Measurements from ENCODE around the gene RBPJL.

Gene RBPJL

DNA sequence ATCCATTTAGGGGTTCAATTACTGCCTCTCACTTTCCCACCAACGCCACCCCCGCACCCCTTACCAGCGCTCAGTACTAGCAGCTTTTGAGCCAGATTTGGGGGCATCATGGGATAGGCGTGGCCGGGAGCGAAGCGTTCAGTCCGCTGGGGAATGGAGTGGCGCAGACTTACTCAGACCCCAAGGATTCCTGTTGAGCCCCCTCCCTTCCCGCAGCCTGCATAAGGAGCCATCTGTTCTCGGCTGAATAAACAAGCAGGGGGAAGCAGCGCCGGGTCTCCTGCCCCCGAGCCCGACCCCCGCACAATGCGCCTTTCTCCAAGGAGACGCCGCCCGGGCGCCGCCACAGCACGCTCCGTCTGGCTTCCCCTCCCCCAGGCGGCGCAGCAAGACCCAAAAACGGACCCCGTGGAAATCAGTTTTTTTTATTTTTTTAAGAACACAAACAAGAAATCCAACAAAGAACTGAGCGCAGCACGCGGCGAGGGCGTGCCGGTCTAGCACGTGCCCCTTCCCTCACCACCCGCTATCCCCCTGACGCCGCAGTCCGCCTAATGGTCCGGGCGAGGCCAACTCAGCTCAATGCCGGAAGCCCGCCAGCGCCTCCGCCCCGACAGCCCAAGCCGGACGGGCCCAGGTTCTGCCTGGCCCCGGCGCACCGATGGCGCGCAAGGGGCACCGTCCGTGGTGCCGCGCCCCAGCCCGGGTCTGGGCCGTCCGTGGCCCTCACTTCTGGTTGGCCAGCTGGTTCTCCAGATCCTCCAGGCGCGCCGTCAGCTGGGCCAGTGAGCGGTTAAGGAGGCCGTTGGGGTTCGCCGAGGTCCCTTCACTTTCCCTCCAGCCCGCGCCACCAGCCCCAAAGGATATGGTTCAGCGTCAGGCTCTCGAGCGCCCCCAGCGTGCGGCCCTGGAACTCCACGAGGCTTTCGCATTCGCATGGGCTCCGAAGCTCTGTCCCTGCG lies 13.3 kb upstream of the RBPJL start:
- peak; percentile 68 for DNase-seq

DNA sequence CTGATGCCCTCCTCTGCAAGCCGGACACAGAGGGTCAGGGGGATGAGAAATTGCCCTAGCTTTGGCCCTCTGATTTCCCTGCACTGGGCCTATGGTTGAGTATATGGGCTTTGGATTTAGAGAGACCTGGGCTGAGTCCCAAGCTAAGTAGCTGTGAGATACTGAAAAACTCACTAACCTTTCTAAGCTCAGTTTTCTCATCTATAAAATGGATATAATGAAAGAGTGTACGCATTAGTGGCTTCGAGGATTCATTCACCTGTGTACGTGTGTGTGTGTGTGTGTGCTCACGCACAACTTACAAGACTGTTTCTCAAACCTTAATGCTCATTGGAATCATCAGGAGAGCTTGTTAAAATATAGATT lies 12.7 kb upstream of the RBPJL start:
- DNase-seq = no peak

DNA sequence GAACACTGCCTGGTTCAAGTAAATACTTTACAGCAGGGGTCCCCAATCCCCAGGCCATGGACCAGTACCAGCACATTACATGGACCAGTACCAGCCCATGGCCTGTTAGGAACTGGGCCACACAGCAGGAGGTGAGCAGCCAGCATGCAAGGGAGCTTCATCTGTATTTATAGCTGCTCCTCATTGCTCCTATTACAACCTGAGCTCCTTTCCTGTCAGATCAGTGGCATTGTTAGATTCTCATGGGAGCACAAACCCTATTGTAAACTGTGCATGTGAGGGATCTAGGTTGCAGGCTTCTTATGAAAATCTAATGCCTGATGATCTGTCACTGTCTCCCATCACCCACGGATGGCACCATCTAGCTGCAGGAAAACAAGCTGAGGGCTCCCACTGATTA lies 12.0 kb upstream of the RBPJL start:
- DNase-seq = no peak

DNA sequence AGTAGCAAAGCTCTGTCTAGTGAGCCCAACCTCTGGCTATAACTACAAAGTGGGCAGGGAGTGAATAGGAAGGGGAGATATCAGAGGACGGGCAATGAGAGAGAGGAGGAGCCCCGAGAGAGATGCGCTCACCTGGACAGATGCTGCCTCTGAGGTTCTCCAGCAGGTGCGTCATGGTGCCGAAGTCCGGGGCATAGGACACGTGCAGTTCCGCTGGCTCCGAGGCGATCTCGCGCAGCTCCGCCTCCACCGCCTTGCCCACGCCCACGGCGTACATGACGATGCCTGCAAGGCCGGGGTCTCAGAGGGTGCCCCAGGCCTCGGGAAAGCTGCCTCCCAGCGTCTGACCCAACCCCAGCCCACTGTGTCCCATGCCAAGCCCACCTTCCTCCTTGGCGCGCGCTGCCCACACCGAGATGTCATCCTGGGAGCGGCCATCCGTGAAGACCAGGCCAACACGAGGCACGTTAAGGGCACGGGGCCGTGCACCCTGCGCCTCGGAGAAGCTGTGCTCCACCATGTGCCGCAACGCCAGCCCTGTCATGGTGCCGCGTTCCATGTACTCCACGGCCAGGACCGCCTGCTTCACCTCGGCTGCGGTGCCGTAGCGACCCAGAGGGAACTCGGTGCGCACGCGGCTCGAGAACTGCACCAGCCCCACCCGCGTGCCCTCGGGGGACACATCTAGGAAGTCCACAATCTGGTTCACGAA lies 8.7 kb upstream of the RBPJL start:
- DNase-seq = no peak

DNA sequence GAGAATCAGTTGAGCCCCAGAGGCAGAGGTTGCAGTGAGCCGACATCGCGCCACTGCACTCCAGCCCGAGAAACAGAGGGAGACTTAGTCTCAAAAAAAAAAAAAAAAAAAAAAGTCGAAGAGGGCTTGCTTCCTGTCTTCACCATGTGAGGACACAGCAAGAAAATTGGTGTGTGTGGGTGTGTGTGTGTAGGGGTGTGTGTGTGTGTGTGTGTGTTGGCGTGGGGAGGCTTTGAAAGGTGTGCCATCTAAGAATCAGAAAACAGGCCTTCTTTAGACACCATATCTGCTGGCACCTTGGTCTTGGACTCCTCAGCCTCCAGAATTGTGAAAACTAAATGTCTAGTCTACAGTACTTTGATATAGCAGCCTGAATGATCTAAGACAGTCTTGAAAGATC lies 6.9 kb upstream of the RBPJL start:
- DNase-seq = no peak

DNA sequence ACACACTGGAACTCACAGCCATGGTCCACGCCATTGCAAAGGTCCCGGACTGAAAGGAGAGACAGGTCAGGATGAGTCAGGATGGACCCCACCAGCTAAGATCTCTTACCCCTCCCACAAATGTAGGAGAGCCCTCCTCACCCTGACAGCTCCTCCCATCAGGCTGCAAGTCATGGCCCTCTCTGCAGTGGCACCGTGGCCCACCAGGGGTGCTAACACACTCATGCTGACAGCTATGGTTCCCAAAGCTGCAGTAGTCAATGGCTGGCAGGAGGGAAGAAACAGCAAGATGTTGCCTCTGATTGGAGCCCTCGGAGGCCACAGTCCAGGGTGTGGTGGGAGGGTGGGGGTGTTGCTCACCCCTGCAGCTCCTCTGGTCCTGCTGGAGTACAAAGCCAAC lies 5.7 kb upstream of the RBPJL start:
- no peak for DNase-seq

DNA sequence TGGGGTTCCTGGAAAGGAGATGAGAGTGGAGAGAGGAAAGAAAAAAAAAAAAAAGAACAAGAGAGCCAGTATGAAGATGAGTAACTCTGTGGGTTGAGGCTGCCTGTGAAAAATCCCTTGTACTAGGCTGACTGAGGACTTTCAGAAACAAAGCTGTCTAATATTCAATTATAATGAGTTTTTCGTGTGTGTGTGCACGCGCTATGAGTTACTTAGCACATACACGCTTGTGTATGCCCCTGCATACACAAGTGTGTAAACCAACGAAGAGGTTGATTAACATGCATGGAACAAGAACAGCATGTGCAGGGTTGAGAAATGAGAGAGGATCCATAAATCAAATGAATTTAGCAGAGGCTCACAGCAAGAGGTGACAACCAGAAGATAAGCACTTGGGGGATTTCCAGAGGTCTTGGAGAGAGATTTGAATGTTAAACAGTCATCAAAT lies 4.8 kb upstream of the RBPJL start:
- no peak for DNase-seq

DNA sequence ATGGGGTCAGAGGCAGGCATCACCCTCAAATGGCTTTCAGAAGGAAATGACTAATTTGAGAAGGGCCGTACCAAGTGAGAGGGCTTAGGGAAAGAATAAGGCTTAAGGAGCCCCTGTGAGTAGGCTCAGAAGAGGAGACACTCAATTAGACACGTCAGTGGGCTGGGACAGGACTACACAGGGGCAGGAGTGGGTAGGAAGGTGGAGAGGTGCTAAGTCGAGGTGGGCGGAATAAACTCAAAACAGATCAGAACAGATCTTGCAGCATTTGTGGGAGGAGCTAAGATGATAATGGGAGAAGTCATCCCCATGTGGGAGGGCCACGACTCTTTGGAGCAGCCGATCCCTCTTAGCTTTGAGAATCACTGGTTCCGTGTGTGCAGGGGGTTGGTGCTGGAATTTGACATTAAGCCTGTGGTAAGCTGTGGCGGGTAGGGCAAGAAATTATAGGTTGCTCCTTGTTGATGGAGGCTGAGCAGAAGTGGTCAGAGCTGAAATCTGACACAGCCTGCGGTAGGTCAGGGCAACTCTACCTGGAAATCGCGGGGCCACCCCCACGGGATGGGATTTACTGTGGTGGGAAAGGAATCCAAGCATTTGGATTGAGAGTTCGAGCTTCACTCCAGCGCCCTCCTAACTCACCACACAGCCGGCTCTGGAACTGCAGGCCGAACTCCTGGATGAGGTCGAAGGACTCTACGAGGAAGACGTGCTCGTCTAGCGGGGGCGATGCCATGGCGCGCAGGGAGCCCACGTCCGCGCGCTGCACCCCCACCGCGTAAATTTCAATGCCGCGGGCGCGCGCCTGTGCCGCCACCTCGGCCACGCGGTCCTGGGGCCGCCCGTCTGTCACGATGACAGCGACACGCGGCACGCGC lies 2.8 kb upstream of the RBPJL start:
- DNase-seq = no peak

DNA sequence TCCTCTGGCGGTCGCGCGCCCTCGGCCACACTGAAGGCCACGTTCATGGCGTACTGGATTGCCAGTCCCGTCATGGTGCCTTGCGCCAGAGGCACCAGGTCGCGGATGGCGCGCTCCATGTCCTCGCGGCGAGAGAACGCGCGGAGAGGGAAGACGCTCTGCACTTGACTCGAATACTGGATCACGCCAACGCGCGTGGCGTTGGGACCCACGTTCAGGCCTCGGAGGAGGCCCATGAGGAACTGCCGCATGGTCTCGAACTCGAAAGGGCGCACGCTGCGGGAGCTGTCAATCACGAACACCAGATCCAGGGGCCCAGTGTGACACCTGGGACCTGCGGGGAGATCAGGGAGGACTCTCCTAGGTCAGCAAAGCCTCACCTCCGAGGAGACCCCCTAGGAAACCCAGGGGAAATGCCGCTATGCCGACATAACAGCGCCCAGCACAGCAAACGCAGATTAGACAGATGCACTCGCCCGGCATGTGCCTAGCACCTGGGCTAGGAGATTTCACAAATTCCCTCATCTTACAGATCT lies 2.1 kb upstream of the RBPJL start:
- DNase-seq = no peak

DNA sequence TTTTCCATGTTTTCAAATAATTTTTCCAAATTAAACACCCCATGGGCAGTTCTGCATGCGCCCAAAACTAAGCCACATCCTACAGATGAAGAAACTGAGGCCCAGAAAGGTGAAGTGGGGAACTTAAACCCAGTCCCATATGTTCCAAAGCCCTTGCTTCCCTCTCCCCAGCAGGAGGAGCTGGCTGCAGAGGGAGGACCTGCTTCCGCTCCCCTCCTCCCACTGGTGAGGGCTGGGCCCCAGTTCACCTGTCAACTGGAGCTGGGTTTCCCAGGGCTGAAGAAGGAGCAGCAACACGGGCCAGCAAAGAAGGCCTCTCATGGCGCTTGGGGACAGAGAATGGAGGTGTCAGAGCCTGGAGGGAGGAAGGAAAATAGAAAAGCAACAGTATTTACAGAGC lies 1.4 kb upstream of the RBPJL start:
- DNase-seq = no peak

DNA sequence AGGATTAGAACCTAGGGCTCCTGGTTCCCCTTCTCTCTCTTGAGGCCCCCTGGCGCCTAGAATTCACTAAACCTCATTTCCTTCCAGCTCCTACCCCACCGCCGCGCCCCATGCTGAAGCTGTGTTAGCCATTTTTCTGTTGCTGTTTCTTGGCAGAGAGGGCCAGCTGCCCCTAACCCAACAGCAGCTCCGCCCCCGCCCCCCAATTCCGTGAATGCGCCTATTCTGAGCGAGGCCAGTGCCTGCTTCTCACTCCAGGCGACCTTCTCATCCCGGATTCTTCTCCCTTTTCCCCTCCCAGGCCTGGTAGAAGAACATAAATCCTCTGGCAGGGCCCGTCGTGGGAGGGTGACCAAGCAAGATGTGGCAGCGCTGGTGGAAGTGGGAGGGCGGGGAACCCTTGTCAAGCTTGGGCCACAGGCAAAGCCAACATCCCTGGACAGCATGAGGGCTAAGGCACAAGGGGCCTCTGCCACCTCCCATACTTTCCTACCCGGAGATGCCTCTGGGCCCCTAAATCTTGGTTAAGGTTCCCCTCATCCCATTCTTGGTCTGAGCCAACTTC lies 518 bp downstream of the RBPJL start:
- DNase-seq = no peak

DNA sequence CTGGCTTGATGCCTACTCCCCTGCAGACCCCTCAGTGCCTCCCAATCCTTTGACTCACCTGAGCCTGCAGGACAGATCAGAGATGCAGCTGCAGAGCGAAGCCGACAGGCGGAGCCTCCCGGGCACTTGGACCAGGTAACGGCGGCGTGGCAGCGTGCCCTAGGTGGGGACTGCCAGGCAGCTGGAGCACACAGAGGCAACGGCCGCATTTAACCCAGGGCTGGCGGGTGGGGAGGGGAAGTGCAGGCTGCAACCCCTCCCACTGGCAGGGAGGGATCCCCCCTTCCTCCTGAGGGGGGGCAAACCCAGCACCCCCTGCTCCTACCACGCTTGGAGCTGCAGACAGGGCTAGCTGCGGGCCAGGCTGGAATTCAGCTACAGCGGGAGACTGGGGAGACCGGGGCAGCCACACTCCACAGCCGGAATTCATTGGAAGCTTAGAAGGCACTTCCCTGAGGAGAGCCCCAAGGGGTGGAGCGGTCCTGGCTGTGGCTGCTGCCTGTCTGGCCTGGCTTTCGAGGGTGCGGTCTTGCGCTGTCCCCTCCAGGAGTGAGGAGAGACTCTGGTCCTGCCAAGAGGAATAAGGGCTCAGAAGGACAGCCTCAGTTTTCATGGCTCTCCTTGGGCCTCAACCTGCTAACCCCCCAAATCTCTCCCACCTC lies 1.6 kb downstream of the RBPJL start, which contains the start of gene MATN4:
TSS of gene MATN4 (minus strand) at position 183 of the 662 bp plus-strand sequence. CDS start 2,717 bp downstream, outside the sequence.
- no peak for DNase-seq

DNA sequence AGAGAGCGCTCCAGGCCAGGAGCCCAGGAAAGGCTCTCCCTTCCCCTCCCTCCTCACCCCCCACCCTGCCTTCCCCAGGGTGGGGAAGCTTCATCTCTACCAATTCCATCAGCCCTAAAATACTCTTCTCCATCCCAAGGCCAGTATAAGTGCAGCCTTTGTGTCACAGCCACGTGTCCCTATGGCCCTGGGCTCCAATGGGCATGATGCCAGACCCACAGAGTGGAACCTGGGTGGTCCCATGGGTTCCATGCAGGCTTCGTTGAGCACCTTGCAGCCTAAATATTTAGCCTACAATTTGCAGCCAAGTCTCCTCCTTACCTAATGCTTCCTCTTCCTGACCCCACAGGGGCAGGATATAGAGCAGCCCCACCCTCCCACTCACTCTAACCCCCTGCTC lies 2.4 kb downstream of the RBPJL start:
- no peak for DNase-seq

DNA sequence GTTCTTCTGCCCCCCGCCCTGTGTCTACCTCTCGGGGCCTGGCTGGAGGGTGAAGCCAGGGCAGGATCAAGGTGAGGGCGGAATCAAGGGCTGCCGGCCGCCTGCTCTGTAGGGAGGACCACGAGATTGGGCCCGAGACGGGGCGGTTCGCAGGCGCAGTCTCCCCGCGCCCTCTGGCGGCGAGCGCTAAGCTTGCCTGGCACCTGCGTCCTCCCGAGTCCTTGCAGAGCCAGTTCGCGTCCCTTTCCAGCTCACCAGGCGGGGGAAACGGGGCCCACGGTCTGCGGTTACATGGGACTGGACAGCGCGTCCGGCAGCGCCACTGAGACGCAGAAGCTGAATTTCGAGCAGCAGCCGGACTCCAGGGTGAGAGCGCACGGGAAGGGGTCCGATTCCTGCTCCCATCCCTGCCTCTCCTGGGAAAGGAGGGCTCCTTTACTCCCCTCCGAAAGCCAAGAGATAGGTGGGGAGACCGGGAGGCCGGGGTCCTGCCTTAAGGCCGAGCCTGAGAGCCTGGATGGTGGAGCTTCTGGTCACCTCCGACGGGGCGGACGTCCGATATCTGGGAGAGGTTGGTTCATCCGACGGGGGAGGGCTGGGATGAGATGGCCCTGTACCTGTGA lies 5.1 kb downstream of the RBPJL start:
- peak; percentile 35 for DNase-seq

DNA sequence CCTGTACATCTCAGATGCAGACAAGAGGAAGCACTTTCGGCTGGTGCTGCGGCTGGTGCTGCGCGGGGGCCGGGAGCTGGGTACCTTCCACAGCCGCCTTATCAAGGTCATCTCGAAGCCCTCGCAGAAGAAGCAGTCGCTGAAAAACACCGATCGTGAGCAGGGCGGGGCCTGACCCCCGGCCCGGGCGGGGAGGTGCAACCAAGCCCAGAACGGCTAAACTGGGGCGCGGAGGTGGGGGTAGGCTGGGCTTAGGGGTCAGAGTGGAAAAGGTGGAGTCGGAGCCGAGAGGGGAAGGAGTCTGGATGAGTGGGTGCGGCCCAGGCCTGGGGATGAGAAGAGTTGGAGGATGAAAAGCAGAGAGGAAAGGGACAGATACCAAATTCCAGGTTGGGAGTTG lies 5.6 kb downstream of the RBPJL start:
- no peak for DNase-seq

DNA sequence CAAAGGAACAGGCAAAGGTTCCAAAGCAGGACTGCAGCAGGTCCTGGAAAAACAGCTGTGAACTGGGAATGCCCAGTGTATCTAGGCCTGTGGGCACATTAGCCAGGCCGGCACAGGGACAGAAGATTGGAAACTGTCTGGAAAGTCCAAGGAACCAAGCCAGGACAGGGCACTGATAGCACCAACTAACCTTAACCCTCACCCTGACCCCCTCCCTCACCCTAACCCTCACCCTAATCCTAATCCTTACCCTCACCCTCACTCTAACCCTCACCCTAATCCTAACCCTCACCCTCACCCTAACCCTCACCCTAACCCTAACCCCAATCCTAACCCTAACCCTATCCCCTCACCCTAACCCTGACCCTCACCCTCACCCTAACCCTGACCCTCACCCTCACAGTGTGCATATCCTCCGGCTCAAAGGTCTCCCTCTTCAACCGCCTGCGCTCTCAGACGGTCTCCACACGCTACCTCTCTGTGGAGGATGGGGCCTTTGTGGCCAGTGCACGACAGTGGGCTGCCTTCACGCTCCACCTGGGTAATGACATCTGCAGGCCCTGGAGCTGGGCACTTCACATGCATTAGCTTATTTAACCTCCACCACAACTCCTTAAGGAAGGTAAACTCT lies 6.5 kb downstream of the RBPJL start:
- DNase-seq = no peak

DNA sequence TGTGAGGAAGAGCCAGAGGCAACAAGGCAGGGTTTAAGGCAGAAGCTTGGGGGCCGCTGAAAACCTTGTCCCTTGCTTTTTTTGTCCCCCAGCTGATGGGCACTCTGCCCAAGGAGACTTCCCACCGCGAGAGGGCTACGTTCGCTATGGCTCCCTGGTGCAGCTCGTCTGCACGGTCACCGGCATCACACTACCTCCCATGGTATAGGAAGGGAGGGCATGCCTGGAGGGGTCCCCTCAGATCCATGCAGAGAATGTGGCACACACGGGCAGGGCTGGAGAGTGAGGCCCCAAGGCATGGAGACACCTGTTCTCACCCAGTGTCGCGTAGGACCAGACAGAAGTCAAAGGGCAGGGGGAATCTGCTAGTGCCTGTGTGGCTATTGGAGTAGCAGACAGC lies 7.3 kb downstream of the RBPJL start:
- no peak for DNase-seq

DNA sequence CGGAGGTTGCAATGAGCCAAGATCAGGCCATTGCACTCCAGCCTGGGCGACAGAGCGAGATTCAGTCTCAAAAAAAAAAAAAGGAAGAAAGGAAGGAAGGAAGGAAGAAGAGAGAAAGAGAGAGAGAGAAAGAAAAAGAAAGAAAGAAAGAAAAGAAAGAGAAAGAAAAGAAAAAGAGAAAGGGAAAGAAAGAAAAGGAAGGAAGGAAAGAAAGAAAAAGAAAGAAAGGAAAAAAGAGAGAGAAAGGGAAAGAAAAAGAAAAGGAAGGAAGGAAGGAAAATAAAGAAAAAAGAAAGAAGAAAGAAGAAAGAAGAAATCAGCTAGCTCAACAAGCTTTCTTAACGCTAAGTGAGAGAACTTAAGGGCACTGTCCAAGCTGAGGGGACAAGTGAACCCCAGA lies 9.0 kb downstream of the RBPJL start:
- DNase-seq = no peak

DNA sequence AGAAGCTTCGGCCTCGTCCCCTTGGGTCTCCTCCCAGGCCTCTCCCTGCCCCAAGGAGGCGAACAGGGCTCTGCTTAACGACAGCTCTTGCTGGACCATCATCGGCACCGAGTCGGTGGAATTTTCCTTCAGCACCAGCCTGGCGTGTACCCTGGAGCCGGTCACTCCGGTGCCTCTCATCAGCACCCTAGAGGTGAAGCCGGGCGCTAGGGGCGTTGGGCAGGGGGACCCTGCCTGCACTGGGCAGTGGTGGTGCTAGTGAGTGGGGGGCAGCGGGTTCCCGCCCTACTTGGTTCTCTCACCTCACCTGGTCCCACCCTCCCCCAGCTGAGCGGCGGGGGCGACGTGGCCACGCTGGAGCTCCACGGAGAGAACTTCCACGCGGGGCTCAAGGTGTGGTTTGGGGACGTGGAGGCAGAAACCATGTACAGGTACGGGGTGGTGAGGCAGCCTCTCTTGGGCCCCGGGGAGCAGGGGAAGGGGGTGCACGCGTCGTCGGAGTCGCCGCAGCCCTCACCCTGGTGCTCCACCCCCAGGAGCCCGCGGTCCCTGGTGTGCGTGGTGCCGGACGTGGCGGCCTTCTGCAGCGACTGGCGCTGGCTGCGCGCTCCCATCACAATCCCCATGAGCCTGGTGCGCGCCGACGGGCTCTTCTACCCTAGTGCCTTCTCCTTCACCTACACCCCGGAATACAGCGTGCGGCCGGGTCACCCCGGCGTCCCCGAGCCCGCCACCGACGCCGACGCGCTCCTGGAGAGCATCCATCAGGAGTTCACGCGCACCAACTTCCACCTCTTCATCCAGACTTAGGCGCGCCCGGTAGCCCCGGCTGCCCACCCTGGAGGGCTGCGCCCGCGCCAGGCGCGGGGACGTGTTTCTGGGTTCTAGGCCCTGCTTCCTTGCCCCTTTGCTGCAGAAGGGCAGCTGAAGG lies 9.8 kb downstream of the RBPJL start:
- DNase-seq = no peak

DNA sequence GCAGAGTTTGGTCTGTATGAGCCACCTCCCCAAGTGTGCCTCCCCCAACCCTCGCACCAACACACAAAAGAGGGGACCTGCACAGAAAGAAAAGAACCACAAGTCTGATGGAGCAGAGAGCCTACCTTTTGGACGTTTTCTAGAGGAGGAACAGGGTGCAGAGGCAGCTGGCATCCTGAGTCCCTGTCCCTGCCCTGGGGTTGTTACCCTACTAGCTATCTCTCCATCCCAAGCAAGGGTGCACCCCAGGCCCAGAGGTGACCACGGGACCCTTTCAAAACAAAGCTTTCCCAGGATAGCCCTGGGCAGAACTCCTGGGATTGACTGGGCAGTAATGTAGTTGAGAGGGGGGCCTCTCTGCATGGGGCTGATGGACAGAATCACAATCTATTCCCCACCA lies 11.2 kb downstream of the RBPJL start:
- DNase-seq = no peak

Data from activated effector memory CD4-positive, alpha-beta T cell treated with Interleukin-2 at 50 U/mL for 16 hours (primary cell).